ENCODE data around the gene TADA2A.

GRCh38 chr17:37410357-37410756 lies 3.7 kb downstream of the TADA2A start:
- no peak for TF ChIP-seq CTCF (IDR thresholded peaks at IDR 0.05; ENCODE audit: low read depth, low read length, poor library complexity, severe bottlenecking)
- TF ChIP-seq EZH2phosphoT487 (IDR thresholded peaks at IDR 0.05; ENCODE audit: borderline replicate concordance, low read length) = no peak
